ENCODE measurements around the gene DDX39A.
"Not testable (repeated sequence)": the region's sequence is repeated elsewhere in the genome, so short reads cannot be mapped to it uniquely, and the experiment has no call there.

Gene DDX39A

DNA sequence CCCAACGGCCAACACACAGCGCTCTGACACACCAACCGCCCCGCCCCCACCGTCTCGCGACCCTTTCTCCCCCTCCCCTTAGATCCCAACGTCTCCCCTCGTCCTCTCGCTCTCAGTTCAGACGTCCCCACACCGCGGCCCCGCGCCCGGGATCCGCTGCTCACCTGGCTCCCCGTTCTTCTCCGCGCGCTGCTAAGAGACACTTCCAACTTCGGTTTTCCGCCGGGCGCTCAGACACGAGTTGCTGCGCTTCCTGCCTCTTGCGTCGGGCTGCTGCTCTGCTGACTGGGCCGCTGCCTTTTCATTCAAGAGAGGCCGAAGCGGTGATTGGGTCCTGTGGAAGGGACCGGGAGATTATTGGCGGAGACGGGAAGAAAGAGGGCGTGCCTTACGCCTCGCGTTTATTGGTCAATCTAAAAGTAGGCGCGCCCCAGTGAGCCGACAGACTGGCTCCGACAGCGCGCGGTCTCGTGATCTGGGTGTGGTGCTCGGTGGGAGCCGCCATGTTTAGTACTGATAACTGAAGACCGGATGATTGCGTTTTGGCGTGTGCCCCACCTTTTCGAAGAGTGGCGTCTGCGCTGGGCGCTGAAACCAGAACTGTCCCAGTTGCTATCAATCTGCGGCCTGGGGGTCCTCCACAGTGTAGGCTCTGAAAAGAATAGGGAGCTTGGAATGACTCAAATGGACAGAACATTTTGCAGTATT is at the start of gene DDX39A:
Gene DDX39A, minus strand, starts transcription at position 236 of the 708 bp plus-strand sequence. CDS start 6,121 bp downstream, outside the sequence.
- peak; percentile 100 for DNase-seq

DNA sequence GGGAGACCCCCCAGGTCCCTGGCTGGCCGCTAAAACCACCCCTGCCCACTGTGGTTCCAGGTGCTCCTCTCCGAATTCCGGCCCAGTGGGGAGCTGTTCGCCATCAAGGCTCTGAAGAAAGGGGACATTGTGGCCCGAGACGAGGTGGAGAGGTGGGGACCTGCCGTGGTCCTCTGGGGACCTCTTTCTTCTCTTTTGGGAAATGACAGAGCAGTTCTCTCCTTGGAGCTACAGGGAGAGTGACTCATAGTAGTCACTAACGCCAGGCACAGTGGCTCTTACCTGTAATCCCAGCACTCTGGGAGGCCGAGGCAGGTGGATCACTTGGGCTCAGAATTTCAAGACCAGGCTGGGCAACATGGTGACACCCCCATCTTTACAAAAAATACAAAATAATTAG is 48.7 kb upstream of the DDX39A start:
- DNase-seq, result no peak

DNA sequence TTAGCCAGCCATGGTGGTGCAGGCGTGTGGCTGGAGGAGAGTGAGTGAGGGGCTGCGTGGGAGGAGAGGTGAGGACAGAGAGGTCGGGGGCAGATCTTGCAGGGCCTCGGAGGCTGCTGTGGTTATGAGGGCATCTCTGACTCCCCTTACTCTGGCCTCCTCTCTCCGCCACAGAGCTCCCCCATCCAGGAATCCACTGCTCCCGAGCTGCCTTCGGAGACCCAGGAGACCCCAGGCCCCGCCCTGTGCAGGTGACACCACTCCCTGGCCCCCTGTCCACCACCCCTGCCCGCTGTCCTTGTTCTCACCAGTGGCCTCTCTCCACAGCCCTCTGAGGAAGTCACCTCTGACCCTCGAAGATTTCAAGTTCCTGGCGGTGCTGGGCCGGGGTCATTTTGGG is 48.2 kb upstream of the DDX39A start:
- no peak for DNase-seq

DNA sequence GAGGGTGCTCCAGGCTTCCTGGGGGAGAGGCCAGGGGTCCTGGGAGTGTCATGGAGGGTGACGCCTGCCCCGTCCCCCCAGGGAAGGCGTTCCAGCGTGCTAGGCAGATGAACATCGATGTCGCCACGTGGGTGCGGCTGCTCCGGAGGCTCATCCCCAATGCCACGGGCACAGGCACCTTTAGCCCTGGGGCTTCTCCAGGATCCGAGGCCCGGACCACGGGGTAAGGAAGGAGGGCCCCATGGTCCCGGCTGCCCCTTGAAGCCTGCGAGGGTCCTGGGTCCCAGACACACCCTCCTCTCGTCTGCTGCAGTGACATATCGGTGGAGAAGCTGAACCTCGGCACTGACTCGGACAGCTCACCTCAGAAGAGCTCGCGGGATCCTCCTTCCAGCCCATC is 44.6 kb upstream of the DDX39A start:
- no peak for DNase-seq

DNA sequence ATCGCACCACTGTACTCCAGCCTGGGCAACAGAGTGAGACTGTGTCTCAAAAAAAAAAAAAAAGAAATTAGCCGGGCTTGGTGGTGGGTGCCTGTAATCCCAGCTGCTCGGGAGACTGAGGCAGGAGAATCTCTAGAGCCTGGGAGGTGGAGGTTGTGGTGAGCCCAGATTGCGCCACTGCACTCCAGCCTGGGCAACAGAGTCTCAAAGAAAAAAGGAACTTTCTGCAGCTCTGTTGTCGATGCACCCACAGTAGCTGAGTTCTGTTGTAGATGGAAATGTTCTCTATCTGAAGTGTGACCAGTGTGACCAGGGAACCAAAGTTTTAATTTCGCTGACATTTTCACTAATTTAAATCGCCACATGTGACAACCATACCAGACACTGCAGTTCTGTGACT is 43.3 kb upstream of the DDX39A start:
- DNase-seq, result not testable (repeated sequence)

DNA sequence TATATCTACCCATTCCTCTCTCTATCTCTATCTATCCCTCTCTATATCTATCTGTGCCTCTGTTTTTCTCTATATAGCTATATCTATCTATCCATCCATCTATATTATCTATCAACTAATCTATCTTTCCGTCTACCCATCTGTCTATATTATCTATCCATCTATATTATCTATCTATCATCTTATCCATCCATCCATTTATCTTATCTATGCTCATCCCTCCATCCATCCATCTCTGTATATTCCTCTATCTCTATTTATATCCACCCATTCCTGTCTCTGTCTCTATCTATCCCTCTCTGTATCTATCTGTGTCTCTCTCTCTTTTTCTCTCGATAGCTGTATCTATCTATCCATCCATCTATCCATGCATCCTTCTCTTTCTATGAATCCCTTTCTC is 41.8 kb upstream of the DDX39A start:
- no peak for DNase-seq

DNA sequence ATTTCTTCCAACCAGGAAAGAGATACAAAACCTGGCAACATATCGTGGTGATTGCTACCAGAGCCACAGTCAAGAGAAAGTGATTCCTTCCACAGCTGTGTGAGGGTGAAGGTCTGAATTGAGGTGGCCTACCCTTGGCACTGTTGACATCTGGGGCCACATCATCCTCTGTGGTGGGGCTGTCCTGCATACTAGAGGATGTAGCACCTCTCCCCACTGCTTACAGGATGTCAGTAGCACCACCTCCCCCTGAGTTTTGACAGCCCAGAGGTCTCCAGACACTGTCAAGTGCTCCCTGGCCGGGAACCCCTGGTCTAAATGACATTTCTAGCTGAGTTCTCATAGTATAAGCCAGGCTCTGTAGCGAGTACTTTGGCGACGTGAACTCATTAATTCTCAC is 40.6 kb upstream of the DDX39A start:
- DNase-seq, result no peak

DNA sequence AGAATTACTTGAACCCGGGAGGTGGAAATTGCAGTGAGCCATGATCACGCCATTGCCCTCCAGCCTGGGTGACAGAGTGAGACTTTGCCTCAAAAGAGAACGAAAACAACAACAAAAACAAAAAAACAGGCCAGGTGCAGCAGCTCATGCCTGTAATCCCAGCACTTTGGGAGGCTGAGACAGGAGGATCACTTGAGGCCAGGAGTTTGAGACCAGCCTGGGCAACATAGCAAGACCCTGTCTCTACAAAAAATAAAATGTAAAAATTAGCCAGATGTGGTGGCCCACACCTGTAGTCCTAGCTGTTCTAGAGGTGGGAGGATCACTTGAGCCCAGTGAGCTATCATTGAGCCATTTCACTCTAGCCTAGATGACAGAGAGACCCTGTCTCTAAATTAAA is 33.2 kb upstream of the DDX39A start:
- DNase-seq, result not testable (repeated sequence)

DNA sequence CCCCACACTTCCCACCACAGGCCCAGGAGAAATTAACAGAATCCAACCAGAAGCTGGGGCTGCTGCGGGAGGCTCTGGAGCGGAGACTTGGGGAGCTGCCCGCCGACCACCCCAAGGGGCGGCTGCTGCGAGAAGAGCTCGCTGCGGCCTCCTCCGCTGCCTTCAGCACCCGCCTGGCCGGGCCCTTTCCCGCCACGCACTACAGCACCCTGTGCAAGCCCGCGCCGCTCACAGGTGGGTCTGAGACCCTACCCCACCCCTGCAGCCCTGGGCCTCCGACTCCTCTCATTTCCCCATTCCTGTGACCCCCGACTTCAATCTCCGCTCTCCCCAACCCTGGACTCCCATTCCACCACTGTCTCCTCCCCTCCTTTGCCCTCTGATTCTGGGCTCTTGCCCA is 31.7 kb upstream of the DDX39A start:
- no peak for DNase-seq

DNA sequence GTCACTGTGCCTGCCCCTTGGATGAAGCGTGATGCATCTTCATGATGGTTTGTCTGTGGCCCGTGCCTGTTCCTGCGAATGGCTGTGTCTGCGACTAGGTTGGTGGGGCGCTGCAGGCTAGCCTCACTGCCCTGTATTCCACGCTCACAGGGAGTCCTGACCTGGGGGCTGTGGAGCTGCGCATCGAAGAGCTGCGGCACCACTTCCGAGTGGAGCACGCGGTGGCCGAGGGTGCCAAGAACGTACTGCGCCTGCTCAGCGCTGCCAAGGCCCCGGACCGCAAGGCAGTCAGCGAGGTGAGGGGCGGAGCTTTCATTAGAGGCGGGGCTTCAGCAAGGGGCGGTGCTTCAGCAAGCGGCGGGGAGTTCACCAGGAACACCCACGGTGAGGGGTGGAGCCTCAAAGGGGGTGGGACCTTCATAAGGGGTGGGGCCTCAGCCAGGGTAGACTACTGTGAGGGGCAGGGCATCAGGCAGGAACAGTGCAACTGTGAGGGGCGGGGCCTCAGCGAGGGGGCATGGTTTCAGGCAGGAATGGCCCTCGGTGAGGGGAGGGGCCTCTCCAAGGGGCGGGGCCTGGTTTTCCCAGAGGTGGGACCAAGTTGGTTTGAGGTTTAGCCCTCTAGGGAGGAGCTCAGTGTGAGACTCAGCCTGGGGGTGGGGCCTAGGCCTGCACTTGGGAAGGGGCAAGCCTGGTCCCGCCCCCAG is 31.2 kb upstream of the DDX39A start:
- DNase-seq, result no peak

DNA sequence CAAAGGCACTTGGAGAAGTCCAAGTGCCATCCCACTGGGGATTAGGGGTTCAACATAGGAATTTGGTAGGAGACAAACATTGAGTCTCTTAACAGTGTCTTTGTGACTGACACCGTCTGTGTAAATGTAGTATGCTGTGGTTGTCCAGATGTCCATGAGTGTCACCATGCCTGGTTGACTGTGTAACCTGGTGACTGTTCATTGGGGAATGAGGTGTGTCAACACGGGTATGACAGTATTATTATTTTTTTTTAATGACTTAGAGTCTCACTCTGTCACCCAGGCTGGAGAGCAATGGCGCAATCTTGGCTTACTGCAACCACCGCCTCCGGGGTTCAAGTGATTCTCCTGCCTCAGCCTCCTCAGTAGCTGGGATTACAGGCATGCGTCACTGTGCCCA is 30.2 kb upstream of the DDX39A start:
- no peak for DNase-seq

DNA sequence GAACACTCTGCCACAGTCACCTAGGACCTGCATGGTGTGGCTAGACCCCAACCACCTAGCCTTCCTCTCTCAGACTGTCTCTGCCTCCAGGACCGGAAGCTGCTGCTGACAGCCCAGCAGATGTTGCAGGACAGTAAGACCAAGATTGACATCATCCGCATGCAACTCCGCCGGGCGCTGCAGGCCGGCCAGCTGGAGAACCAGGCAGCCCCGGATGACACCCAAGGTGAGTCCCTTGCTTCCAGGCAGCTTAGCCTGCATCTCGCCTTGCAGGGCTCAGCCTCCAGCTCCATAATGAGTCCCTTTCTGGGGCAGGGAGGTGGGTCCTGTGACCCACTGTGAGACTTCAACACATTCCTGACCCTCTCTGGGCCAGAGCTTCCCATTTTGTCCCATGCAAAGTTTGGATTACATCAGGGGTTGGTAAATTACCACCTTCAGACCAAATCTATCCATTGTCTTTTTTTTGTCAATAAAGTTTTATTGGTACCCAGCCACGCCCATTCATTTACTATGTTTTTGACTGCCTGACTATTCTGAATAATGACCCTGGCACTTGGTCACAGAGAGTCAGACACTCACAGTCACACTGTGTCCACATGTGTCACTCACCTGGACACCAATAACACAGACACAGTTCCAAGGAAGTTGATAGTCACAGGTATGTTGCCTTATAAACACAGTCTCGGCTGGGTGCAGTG is 27.3 kb upstream of the DDX39A start:
- no peak for DNase-seq

DNA sequence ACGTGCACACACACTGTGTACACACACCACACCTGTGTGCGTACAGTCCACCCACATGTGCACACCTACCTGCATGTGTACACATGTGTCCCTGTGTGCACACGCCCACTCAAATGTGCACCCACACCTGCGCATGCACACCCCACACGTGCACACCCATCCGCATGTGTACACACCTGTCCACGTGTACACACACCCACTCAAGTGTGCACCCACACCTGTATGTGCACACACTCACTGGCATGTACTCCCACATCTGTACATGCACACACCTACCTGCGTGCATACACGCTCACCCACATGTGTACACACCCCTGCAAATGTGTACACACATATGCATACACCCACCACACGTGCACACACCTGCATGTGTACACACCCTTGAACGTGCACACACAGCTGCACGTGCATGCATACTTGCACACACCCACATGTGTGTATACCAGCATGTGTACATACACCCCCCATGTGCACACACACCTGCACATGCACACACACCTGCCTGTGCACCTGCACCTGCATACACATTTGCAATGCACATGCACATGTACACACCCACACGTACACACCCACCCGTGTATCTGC is 24.6 kb upstream of the DDX39A start:
- no peak for DNase-seq

DNA sequence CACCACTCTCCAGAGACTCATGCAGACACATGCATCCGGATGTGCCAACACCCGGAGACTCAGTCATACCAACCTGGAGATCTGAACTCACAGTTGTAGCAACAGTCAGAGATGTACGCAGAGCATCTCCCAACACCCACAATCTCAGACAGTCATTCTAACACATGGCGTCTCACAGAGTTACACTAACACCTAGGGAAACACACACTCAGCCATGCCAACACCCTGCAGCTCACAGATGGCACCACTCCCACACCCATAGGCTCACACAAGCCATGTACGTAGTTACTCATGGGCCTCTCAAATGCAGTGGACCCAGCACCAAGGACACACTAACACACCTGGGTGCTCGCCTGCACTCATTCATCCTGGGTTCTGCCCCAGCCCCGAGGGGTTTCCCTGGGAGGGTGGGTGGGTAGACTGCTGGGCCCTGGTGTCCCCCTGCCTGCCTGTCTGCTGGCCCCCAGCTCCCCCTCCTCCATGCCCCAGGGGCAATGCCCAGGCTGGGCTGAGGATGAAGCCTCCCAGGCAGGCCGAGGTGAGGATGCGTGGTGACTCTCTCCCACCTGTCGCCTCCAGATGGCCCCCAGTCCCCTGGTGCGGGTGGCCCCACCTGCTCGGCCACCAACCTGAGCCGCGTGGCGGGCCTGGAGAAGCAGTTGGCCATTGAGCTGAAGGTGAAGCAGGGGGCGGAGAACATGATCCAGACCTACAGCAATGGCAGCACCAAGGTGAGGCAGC is 23.9 kb upstream of the DDX39A start:
- no peak for DNase-seq

DNA sequence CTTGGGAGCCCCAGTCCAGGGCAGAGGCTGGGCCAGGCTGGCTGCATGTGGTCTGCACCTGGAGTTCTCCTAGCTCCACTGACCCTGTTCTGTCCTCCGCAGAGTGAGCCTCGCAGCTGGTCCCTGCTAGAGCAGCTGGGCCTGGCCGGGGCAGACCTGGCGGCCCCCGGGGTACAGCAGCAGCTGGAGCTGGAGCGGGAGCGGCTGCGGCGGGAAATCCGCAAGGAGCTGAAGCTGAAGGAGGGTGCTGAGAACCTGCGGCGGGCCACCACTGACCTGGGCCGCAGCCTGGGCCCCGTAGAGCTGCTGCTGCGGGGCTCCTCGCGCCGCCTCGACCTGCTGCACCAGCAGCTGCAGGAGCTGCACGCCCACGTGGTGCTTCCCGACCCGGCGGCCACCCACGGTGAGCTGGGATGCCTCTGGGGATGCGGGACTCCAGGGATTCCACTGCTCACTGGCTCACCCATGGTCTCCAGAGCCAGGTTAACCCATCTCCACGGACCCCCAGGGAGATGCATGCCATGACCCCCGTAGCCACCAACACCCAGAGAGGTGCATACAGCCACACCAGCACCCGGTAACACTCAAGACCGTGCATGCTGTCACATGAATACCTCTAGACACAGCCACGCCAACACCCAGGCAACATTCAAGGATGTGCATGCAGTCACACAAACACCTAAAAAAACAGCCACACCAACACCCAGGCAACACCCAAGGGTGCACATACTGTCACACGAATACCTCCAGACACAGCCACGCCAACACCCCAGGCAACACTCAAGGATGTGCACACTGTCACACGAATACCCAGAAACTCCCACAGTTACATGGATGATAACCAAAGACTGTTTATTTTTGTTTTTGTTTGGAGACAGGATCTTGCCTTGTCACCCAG is 22.1 kb upstream of the DDX39A start:
- DNase-seq, result no peak

DNA sequence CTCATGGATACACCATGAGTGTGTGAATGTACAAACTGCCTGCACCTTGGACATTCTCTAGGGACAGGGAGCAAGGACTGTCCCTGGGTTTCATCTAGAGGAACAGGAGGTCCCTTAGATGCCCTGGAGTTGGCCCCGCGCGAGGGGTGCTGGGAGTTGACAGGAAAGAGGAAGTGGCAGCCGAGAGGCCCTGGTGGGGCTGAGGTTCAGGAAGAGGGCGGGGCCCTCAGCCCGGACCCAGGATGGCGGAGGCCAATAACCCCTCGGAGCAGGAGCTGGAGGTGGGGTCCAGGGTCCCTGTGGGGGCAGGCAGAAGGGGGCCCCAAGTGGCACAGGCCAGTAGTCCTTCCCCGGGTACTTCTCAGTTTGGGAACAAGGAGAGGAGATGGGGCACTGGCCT is 20.9 kb upstream of the DDX39A start:
- DNase-seq, result no peak

DNA sequence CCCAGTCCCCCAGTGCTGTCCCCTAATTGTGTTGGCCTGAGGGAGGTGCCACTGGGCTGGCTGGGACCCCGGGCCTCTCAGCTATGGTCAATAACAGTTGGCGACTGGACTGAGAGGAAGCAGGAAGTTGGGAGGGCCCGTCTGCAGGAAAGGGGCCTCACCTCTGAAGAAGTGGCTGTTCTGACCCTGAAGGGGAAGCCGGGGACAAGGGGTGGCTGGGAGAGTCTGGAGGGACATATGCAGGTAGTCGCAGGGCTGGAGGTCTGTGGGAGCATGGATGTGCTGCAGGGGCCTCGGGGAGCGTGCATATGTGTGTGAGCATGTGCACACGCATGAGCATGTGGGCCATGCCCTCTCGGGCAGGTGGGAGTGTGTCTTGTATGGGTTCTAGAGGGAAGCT is 19.9 kb upstream of the DDX39A start:
- no peak for DNase-seq

DNA sequence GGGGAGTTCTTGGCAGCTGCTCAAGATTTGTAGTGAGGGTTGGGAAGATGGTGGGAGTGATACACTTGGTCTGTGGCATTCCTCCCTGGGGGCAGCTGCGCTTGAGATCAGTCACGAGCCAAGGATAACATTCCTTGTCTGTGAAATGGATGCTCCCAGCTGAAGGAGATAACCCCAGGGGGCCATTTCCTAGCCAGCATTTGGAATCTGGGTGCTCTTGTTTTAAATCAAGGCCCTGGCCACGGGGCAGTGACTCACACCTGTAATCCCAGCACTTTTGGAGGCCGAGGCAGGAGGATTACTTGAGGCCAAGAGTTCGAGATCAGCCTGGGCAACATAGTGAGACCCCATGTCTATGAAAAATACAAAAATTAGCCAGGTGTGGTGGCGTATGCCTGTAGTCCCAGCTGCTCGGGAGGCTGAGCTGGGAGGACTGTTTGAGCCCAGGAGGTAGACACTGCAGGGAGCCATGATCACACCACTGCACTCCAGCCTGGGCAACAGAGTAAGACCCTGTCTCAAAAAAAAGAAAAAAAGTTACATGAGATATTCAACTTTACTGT is 18.5 kb upstream of the DDX39A start:
- no peak for DNase-seq

DNA sequence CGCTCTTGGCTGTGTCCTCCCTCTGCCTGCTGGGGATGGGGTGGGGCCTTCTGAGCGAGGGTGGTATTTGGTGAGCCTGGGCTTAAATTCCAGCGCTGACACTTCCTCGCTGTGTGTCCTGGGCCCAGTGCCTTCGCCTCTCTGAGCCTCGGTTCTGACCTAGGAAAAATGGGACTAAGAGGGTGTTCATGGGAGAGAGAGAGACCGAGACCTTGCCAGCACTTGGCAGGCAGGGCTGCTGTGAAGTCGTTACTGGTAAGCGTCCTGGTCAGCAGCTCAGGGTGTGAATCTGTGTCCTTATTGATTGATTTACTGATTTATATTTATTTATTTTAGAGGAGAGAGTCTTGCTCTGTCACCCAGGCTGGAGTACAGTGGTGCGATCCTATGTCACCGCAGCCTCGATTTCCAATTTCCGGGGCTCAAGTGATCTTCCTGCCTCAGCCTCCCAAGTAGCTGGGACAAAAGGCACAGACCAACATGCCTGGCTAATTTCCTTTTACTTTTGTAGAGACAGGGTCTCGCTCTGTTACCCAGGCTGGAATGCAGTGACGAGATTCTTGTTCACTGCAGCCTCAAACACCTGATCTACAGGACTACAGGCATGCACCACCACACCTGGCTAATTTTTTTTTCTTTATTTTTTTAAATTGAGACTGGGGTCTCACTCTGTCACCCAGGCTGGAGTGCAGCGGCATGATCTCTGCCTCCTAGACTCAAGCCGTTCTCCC is 16.3 kb upstream of the DDX39A start:
- no peak for DNase-seq

DNA sequence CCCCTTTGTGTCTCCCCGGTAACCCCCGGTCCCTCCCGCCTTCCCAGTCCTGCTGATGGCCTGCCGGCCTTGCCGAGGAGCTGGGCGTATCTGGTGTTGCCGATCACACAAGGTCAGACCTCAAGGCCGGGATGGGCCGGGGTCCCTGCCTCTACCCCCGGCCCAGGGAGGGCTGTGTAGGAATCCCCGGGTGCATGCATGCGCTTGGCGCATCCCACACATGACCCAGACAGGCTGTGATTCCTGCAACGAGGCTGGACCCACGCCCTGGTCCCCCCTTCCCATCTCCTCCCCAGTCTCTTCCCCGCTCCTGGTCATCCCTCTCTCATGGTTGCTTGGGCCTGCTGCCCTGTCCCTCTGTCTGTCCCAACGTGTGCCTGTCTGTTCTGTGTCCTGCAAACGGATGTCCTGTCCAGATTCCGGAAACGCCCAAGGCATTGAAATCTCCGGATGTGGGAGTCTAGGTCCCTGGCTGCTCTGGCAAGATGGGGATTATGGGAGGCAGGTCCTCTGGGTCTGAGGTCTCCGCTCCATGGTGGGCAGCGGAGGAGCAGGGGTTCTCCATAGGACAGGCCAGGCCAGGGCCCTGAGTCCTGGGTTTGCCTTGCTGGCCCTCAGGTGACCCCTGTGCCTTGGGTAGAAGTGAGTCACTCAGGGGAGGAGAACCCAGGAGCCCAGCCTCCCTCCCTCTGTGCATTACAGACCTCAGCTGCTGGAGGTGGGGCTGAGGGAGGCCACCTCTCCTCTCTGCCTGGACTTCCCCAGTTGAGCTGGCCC is 15.6 kb upstream of the DDX39A start:
- DNase-seq, result no peak
